ENCODE data around the gene ZDHHC3.

The ZDHHC3 gene

GRCh38 chr3:44918087-44918486 is 57.9 kb downstream of the ZDHHC3 start:
- Histone ChIP-seq H3K27me3 (ENCODE audit: insufficient read depth, low read length, poor library complexity, severe bottlenecking) (no peaks in the 10 kb centered on the region), H3F3A (ENCODE audit: low read depth) (no peaks in the 10 kb centered on the region), H3K9me2 (replicated peaks; ENCODE audit: low read depth, low read length) (no peaks in the 10 kb centered on the region), H4K20me1 (ENCODE audit: insufficient read depth, low read length, poor library complexity, severe bottlenecking) (no peaks in the 10 kb centered on the region), H3K4me2 (ENCODE audit: low read depth, low read length, poor library complexity, severe bottlenecking) (no peak overlapping the region), H3K4me3 (ENCODE audit: low read length, poor library complexity, severe bottlenecking) (no peak overlapping the region), H3K9me3 (ENCODE audit: insufficient read depth, low read depth, low read length) (no peaks in the 10 kb centered on the region), H3K36me3 (ENCODE audit: insufficient read depth, low read length) (no peaks in the 10 kb centered on the region), H3K79me2 (ENCODE audit: insufficient read depth, low read length) (no peaks in the 10 kb centered on the region), H3K4me1 (ENCODE audit: insufficient read depth, low read length, poor library complexity, severe bottlenecking) (no peaks in the 10 kb centered on the region), H3K9ac (ENCODE audit: low read depth, low read length, poor library complexity, severe bottlenecking) (no peak overlapping the region), H2AFZ (ENCODE audit: low read length) (no peak overlapping the region)
- no peak for TF ChIP-seq EZH2phosphoT487 (IDR thresholded peaks at IDR 0.05; ENCODE audit: borderline replicate concordance)
- TF ChIP-seq CTCF (conservative IDR thresholded peaks at IDR 0.05; ENCODE audit: low read length): no peak

- Histone ChIP-seq H3K9ac (ENCODE audit: low read depth, low read length, poor library complexity, severe bottlenecking) (no peak overlapping the region), H3F3A (ENCODE audit: low read depth) (no peaks in the 10 kb centered on the region), H3K9me3 (ENCODE audit: insufficient read depth, low read depth, low read length) (no peaks in the 10 kb centered on the region), H3K36me3 (ENCODE audit: insufficient read depth, low read length) (no peaks in the 10 kb centered on the region), H3K4me2 (ENCODE audit: low read depth, low read length, poor library complexity, severe bottlenecking) (no peak overlapping the region), H3K27me3 (ENCODE audit: insufficient read depth, low read length, poor library complexity, severe bottlenecking) (no peaks in the 10 kb centered on the region), H4K20me1 (ENCODE audit: insufficient read depth, low read length, poor library complexity, severe bottlenecking) (no peaks in the 10 kb centered on the region), H3K9me2 (replicated peaks; ENCODE audit: low read depth, low read length) (no peaks in the 10 kb centered on the region), H3K79me2 (ENCODE audit: insufficient read depth, low read length) (no peaks in the 10 kb centered on the region), H2AFZ (ENCODE audit: low read length) (no peak overlapping the region), H3K4me3 (ENCODE audit: low read length, poor library complexity, severe bottlenecking) (no peak overlapping the region), H3K4me1 (ENCODE audit: insufficient read depth, low read length, poor library complexity, severe bottlenecking) (no peaks in the 10 kb centered on the region)
- TF ChIP-seq EZH2phosphoT487 (IDR thresholded peaks at IDR 0.05; ENCODE audit: borderline replicate concordance): no peak
- TF ChIP-seq CTCF (conservative IDR thresholded peaks at IDR 0.05; ENCODE audit: low read length): no peak
These were observed 60.1 kb downstream of the ZDHHC3 start for GRCh38 chr3:44915702-44916438.

GRCh38 chr3:44914936-44915335 is 61.0 kb downstream of the ZDHHC3 start:
- Histone ChIP-seq H3K4me1 (ENCODE audit: insufficient read depth, low read length, poor library complexity, severe bottlenecking) (no peaks in the 10 kb centered on the region), H3K27me3 (ENCODE audit: insufficient read depth, low read length, poor library complexity, severe bottlenecking) (no peaks in the 10 kb centered on the region), H3K79me2 (ENCODE audit: insufficient read depth, low read length) (no peaks in the 10 kb centered on the region), H3K4me2 (ENCODE audit: low read depth, low read length, poor library complexity, severe bottlenecking) (no peak overlapping the region), H3K9me3 (ENCODE audit: insufficient read depth, low read depth, low read length) (no peaks in the 10 kb centered on the region), H3K4me3 (ENCODE audit: low read length, poor library complexity, severe bottlenecking) (no peak overlapping the region), H3F3A (ENCODE audit: low read depth) (no peaks in the 10 kb centered on the region), H3K36me3 (ENCODE audit: insufficient read depth, low read length) (no peaks in the 10 kb centered on the region), H2AFZ (ENCODE audit: low read length) (no peak overlapping the region), H3K9me2 (replicated peaks; ENCODE audit: low read depth, low read length) (no peaks in the 10 kb centered on the region), H3K9ac (ENCODE audit: low read depth, low read length, poor library complexity, severe bottlenecking) (no peak overlapping the region), H4K20me1 (ENCODE audit: insufficient read depth, low read length, poor library complexity, severe bottlenecking) (no peaks in the 10 kb centered on the region)
- peak; percentile 57 for TF ChIP-seq CTCF (conservative IDR thresholded peaks at IDR 0.05; ENCODE audit: low read length)
- TF ChIP-seq EZH2phosphoT487 (IDR thresholded peaks at IDR 0.05; ENCODE audit: borderline replicate concordance): no peak

All from Loucy (cell line).